HuH-7.5 (cell line): Measurements from ENCODE around the gene SLC37A2.

ENCODE experiments used
- DNase-seq: peaks from one replicate; pipeline ENCODE4 v3.0.0; 2011; ENCODE audit warnings: low spot score

Gene SLC37A2

GRCh38 chr11:125111343-125112207, 48.5 kb downstream of the SLC37A2 start, which contains the start of gene TMEM218:
TMEM218 (minus strand) TSS chr11:125111626; CDS start chr11:125102241, 9,385 bp downstream.
- peak; percentile 91 for DNase-seq

DNA sequence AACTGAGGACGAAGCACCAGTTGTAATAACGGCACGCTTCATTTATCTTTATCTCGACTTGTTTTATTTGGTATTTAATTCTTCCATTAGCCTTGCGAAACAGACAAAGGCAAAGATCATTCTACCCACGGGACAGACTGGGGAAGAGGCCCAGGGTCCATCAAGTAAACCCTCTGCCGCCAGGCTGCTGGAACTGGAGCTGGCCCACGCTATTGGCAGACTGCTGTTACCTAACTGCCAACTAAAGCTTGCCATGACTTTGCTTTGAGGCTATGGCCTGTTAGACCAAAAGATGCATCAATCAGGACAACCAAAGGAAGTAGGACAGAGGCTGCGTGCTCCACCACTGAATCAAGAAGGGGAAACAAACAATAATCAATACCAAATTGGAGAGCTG, 49.1 kb downstream of the SLC37A2 start:
- no peak for DNase-seq

GRCh38 chr11:125114518-125114917, 51.4 kb downstream of the SLC37A2 start:
- DNase-seq: no peak

- DNase-seq: no peak
Observed at GRCh38 chr11:125117429-125117828, 54.3 kb downstream of the SLC37A2 start.

DNA sequence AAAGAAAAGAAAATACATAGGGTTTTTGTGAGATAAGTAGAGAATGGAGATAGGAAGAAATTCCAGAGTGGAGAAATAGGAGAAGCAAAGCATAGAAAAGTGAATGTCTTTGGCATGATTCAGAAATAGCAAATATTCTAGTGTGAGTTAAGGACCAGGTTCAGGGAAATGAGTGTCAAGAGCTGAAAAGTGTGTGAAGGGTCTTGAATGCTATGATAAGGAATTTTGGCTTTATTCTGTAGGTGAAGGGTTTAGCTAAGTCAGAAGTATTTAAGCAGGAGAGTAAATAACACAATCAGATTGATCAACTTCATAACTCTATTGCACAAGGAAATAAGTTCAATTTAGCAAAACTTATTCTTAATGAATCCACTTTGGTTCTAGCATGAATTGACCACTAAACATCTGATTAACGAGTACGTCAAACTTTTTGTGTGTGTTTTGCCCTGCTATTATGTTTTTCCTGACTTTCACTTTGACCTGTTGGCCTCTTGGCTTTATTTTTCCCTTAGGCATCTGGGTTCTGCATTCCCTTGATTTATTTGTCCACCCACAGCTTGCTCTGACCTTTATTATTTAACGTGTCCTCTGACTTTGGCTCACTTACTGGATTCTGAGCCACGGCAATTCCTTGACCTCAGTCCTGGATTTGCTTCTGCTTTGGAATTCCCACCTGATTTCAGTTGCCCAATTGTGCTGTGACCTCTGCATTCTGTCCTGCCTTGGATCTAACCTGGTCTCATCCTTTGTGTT, 60.3 kb downstream of the SLC37A2 start:
- no peak for DNase-seq

DNA sequence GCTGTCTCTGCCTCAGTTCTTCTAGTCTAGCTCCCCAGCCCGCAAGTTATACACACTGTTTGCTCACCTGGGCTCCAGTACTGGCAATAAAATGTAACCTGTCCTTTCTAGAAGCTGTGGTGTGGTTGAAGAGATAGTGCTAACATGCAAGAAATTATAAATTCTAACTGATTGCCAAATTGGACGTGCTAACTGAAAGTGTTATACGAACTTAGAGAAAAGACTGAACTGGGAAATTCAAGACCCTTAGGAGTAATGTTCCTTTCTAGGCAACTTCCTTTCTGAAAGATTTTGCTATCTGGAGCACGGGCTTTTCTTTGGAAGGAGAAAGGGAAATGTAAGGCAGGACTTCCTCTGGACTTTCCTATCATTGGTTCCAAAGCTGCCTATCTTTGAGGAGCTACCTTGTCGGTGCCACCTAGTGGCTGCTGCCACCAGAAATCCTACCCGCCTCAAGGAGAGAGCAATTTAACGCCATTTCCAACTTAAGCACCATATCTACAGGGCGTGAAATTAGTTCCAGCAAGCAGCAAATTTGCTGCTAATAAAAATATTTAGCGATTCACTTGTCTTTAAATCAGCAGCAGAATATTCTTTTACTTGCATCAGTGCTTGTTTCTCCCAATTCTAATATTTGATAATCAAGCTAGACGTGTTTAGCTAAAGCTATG, 61.0 kb downstream of the SLC37A2 start:
- peak; percentile 49 for DNase-seq

- no peak for DNase-seq
Observed at GRCh38 chr11:125124618-125124992, 61.5 kb downstream of the SLC37A2 start.

DNA sequence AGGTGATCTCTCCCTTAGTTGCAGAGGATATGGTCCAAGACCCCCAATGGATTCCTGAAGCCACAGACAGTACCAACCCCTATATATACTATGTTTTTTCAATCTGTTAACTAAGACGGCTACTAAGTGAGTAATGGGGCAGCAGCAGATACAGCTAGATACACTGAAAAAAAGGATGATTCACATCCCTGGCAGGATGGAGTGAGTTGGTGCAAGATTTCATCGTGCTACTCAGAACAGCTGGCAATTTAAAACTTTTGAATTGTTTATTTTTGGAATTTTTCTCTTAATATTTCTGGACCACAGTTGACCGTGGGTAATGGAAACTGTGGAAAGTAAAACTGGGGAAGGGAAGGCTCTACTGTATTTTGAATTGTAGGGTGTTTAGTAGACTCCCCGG, 65.3 kb downstream of the SLC37A2 start:
- no peak for DNase-seq

- DNase-seq: no peak
Observed at GRCh38 chr11:125129316-125129993, 66.3 kb downstream of the SLC37A2 start.

DNA sequence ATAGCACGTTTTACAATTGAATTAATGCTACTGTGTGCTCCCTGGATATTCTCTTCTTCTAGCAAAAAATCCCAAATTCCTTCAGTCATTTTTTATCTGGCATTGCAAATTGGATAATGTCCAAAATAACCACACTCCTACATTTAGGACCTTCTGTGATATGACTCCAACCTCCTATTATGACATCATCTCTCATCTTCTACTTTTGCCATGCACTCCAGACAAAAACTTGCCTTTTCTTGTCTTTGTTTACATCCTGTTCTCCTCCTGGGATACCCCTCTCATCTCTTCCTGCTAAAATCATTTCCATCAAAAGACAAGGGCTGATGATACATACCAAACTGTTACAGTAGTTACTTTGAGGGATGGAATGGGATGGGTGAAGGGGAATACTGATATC, 69.0 kb downstream of the SLC37A2 start:
- DNase-seq: no peak

DNA sequence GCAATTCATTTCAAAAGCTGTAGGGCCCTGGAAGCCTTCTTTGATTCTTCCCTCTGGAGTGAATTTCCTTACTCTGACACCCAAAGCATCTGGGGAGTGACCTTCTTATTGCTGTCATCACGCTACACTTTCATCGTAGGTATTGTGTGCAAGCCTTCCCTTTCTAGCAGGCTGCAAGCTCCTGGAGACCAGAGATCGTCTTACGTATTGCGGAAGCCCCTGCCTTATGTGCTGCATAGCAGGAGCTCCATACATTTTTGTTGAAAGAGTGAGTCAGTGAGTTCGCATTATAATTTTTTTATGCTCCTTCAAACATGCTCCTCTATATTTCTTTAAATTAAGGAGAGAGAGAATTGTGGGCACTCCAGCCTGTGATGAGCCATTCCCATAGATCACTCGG, 69.5 kb downstream of the SLC37A2 start:
- DNase-seq: no peak

GRCh38 chr11:125136001-125136400, 72.9 kb downstream of the SLC37A2 start:
- DNase-seq: no peak

GRCh38 chr11:125138966-125139365, 75.9 kb downstream of the SLC37A2 start:
- no peak for DNase-seq

DNA sequence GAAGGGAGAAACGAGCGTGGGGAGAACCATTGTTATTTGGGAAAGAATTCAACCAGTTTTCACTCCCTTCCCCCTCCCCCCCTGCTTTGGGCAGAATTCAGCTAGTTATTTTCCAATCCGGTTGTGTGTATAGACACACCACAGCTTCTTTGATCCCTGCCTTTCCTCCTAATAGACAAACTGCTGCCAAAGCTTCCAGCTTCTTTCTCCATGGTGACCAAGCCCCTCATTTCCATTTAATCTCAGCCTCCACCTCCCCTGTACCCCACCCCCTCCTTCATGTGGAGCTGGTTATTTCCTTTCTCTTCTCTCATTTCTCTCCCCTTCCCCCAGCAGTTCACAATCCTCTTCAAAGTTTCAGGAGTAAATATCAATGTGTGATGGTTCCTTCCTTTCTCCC, 76.7 kb downstream of the SLC37A2 start:
- no peak for DNase-seq
